NCI-H1930 (cell line): Measurements from ENCODE around the gene AHI1.
"Not testable (repeated sequence)": the region's sequence is repeated elsewhere in the genome, so short reads cannot be mapped to it uniquely, and the experiment has no call there.

Experiments
- DNase-seq, 2 experiments: peaks; one replicate each; lab custom pipeline; 2025; lab: John Stamatoyannopoulos, UW

AHI1 gene

DNA sequence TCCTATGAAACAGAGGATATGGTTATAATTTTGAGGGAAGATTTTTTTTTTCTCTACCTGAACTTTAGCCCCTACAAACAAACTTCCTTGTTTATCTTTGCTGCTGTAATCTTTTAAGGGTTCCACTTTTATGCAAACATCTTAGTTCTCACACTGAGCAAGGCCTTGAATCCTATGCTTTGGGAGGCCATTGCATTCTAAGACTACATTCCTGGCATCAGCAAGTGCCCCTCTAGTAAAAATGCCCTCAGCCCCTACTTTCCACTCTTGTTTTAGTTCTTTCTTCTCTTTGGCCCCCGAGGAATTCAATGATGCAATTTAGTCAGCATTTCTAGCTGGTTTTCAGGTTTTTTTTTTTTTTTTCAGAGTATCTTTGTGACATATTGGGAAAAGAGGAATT lies 8.1 kb upstream of the AHI1 start:
- DNase-seq: no peak

DNA sequence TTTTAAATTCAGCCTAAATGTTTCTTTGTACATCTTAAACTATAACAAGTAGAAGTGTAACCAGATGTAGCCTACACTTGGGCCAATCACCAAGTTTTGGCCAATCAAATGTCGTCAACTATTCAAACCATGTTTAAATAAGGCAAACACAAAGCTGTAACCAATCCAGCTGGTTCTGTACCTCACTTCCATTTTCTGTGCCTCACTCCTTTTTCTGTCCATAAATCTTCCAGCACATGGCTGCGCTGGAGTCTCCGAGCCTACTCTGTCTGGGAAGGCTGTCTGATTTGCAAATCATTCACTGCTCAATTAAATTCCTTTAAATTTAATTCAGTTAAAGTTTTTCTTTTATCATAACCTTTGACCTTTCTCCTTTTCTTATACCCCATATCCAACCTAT lies 7.7 kb upstream of the AHI1 start:
- no peak for DNase-seq

DNA sequence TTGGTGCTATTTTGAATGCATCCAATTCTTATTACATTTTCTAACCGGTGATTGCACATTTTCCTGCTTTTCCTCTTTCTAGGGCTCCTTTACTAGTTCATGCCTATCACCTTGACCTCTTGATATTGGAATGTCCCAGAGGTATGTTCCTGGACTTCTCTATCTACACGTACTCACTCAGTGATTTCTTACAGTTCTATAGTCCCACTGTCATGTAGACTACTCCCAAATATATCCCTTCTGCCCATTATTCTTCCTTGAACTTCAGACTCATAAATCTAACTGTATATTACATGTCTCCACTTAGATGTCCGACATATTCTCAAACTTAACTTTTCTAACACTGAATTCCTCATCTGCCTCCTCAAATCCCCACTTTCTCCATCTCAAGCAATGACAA lies 7.2 kb upstream of the AHI1 start:
- no peak for DNase-seq

DNA sequence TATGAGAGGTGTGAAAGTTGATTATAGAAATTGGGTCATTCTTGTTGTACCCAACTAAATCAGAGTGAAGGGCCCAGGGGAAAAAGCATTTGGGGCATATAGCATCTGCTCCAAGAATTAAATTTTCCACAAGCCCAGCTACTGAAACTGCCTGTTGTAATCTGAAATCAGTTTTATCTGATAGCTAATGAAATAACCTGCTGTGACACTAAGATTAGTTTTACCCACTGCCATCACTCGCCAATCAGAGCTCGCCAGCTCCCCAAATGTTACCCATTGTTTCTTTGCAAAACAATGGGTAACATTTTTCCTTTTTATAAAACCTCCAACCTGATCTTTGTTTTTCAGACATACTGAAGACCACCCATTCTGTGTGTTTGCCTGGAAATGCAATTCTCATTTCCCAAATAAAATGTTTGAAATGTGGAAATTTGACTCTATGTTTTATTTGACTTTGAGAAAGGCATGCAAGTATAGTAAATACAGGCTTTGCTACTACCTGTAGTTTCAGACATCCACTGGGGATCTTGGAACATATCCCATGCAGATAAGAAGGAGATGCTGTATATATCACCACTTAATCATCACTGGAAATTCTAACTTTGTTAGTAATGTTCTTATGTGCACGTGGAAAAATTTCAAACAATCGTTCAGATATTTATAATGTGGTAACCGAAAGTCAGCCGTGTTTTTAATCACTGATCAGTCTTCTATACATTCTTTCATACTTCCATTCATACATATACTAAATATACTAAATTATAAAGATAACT lies 6.3 kb upstream of the AHI1 start:
- no peak for DNase-seq

DNA sequence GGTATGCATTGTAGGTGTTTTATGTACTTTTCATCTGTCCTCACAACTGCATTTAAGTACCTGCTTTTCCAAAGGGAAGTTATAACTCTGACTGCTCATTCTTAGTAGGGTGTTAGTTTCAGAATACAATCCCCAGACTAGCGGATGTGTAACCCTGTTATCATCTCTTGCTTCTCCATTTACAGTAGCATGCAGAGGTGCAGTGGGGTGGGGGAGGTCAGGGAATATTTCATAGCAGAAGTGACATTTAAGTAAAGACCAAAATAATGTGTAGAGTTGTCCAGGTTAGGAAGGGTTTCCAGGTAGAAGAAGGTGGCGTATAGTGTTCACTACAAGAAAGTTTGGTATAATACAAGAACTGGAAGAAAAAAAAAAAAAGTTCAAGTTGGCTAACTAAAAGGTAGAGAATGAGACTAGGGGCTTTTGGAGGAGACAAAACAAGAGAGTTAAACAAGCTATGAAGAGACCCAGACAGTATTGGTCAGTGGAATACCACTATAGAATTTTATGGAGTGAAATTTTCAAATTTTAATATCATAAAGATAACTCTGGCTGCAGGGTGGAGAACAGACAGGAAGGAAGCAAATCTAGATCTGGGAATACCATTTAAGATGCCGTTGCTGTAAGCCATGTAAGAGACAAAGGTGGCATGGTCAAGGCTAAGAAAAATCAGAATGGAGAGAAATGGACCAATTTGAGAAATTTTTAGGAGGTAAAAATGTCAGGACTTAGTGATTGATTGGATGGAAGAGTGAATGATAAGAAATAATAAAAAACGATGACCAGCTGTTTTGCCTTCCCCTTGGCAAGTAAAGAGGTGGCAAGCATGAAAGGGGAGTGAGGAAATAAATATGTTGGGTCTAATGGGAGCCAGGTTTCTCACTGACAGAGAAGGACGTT lies 2.2 kb upstream of the AHI1 start:
- DNase-seq: no peak

DNA sequence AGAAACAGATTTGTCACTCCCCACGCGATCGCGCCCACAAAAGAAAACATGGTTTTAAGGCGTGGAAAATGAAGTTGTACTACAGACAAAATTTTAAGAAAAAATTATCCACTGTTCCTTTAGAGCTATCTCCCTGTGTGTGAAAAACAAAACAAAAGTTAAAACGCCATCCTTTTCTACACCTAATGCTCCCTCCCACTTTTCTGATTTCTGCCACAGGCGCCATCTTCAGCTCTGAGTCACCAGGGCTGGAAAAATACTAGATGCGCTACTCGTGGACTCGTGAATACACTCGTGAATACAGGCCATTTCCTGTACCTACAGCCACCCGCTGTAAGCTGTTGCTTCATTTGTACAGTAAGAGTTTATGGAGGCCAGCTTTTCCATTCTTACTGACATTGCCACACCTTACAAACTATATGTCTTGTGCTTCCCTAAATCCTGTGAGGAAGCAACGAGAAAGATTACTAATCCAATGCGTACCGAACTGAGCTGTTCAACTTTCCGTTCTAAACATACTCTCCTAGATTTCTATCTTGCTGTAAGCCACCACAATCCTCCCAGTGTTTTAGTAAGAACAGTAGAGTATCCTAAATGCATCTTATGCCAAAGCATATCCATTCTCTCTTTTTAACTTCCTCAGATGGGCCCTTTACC lies 773 bp upstream of the AHI1 start:
- peak; percentile 29 to 47 for DNase-seq

DNA sequence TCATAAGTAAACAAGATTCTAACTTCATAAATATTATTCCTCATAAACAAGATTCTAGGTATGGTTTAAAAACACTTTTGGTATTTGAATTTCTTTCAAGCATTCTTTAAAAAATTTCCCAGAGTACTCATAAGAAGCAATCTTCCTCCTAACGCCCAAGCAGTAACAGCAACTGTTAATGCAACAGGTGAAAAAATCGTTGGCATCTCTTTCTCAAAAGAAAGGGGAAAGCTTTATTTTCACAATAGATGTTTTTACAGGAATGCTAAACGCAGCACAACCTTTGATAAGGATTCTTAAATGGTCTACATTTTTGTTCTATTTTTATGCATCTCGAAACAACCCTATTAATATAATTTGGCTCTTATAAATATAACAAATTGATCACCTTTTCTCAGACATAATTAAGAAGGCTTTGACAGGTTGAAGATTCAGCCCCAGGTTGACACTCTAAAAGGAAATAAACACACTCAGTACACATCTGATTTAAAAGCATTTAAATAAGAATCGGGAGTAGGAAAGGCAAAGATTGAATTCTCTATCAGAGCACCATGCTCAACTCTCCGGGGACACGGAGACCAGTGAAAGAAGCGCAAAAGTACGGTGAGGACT lies 634 bp downstream of the AHI1 start:
- DNase-seq: no peak

DNA sequence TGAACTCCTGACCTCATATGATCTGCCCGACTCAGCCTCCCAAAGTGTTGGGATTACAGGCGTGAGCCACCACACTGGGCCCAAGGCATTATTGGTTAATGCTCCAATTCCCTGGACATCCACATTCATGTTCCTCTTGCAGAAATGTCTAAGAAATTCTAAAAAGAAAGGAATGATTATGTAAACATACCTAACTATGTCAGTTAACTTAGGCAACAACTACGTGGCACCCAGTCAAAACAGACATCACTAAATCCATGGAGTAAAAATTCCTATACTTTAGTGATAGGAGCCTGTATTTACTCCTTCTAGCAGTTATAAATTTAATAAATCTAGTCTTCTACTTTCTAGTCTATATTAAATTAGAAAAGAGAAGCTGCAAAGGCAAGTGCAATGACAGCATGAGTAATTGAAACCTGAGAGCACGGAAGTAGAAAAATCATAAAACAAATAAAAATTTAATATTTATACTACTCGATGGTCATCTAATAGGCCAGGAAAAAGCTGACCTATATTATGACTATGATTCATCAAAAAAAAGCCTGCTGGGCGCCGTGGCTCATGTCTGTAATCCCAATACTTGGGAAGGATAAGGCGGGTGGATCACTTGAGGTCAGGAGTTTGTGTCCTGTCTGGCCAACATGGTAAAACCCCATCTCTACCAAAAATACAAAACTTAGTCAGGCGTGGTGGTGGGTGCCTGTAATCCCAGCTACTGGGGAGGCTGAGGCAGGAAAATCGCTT lies 4.2 kb downstream of the AHI1 start:
- DNase-seq: no peak

DNA sequence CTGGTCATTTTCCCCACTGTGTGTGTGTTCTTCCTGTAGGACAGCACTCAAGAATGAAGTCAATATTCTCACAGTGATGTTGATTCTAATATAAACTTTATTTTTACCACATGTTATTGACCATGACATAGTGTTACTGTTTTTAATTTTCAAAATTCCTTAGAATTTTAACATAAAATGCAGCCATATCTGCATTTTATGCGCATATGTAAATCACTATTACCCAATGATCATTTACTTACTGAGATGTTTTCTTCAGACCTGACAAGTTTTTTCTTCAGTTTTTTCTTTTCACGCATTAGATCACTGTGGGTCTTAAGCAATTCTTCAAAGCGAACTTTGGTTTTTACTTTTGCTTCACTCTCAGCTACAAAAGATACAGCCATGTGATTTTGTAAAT lies 7.2 kb downstream of the AHI1 start:
- DNase-seq: no peak

DNA sequence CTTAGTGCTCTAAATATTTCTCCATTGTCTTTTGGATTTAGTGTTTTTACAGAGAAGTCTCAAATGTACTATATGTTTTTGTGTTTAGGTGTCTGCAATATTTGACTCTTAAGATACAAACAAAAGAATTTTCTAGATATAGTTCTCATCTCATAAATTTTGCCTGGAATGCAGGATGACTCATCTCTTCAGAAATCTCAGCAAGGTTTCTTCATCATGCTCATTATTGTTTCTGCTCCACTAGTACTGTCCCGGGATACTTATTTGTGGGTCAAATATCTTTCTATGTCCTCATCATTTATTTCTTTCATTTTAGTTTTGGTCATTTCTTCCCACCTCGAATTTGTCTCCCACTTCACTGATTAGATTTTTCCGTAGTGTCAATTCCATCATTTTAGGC lies 9.5 kb downstream of the AHI1 start:
- DNase-seq: no peak

DNA sequence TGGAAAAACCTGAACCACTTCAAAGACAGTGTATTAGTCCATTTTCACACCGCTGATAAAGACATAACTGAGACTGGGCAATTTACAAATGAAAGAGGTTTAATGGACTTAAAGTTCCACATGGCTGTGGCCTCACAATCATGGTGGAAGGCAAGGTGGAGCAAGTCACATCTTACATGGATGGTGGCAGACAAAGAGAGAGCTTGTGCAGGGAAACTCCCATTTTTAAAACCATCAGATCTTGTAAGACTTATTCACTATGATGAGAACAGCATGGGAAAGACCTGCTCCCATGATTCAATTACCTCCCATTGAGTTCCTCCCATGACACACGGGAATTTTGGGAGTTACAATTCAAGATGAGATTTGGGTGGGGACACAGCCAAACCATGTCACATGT lies 13.6 kb downstream of the AHI1 start:
- not testable (repeated sequence) for DNase-seq

DNA sequence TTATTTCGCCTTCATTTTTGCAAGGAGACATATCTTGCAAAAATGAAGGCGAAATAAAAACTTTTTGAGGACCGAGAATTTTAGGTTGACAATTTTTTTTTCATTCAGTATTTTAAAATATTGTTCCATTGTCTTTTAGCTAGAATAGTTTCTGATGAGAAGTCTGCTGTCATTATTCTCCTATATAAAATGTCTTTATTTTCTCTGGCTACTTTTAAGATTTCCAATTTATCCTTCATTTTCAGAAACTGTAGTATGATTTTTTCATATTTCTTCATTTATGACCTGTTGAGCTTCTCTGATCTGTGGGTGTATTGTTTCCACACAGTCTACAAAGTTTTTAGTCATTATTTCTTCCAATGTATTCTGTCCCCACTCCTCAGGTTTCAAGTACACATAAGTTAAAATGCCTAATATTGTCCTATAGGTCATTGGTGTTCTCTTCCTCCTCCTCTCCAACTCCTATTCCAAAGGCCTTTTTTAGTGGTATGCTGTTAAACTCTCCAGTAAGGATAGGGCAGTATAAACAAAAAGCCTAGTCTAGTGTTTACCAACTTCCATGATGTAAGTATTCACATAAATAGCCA lies 15.7 kb downstream of the AHI1 start:
- no peak for DNase-seq

DNA sequence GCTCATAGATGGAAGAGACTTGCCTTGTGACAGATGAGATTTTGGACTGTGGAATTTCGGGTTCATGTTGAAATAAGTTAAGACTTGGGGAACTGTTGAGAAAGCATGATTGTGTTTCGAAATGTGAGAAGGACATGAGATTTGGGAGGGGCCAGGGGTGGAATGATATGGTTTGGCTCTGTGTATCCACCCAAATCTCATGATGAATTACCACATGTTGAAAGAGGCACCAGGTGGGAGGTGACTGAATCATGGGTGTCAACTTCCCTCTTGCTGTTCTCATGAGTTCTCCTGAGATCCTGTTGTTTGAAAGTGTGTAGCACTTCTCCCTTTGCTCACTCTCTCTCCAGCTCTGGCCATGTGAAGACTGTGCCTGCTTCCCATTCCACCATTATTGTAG lies 17.9 kb downstream of the AHI1 start:
- DNase-seq: no peak

DNA sequence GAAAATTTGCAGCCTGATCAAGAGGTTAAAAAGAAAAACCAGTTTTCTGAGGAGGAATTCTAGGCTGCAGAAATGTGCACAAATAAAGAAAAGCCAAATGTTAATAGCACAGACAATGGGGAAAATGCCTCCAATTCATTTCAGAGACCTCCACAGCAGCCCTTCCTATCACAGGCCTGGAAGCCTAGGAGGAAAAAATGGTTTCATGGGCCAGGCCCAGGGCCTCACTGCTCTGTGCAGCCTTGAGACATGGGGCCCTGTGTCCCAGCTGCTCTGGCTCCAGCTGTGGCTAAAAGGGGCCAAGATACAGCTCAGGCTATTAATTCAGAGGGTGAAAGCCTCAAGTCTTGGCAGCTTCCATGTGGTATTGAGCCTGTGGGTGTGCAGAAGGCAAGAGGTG lies 18.9 kb downstream of the AHI1 start:
- DNase-seq: no peak

DNA sequence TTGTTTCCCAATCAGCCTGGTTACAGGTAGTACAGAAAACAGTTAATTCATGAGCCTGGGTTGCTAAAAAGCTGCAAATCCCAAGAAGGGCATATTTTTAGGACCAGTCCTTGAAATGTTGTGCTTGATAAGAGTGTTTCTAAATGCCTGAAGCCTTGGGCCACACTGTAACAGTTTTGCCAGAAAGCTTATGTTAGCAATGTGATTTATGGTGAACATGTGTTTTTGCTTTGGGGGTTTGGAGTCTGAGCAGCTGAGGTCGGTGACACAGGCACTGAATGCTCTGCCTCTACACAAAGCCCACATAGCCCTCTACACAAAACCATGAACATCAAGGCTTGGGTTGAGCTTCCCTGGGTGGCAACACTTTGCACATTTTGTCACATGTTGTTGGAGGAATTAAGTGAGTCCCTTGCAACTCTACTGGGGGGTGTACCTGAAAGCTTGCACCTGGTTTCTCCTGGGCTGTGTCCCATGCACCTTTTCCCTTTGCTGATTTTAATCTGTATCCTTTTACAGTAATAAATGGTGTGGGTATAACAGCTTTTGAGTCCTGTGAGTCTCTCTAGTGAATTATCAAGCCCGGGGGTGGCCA lies 22.2 kb downstream of the AHI1 start:
- DNase-seq: peak in 1 of 2 experiments; percentile 58

DNA sequence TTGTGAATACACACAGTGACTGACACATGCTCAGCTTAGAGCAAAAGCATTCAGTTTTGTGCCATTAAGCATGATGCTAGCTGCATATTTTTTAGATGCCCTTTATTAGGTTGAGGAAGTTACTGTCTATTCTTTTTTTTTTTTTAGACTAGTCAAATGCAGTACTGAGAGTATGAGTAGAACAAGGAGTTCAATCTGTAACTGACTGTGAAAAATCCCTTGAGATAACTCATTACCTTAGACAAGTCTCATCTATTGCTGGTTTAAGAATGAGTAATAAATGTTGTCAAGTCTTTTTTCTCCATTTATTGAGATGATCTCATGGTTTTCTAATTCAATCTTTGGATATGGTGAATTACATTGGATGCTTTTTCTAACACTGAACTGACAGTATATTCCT lies 23.2 kb downstream of the AHI1 start:
- DNase-seq: peak in 1 of 2 experiments; percentile 38

DNA sequence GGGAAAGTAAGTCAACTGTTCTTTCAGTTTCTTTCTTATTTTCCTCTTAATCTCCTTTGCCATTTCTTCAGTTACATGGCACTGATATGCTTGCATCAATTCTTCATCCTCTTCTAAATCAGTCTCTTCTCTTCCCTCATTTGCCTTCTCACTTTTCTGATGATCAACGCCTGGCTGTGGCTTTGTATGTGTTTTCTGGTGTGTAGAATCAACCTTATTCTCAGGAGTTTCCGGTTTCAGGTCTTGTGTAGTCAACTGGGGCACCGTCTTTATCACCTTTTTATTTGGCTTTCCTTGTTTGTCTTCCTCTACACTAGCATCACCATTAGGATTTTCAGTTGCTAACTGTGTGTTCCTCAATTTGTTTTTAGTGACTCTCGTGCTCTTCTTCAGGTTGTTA lies 31.6 kb downstream of the AHI1 start:
- DNase-seq: no peak

DNA sequence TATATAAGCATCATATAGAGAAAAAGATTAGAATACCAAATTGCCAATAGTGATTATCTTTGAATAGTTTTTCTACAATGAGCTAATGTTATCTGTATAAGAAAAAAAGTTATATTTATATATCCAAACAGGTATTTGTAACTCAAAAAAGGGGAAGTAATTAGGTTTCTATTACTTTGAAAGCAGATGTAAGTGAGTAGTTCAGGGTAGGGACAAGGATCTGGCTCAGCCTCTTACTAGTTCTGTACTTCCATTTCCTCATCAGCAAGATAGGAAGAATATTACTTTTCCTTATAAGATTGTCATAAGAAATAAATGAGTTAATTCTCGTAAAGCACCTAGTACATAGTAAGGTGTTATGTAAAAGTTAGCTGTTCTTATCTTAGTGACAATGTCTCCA lies 32.2 kb downstream of the AHI1 start:
- no peak for DNase-seq

DNA sequence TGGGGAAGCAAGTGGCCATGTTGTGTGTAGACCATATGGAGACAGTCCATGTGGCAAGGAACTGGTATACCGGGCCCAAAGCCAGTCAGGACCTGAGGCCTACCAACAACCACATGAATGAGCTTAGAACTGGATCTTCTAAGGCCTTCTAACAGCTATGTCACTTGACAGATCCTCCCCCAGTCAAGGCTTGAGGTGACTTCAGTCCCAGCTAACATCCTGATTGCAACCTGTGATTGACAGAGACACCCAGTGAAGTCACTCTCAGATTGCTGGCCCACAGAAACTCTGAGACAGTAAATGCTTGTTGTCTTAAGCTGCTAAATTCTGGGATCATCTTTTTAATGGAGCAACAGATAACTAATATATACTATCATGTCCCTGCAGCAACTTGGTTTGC lies 32.9 kb downstream of the AHI1 start:
- DNase-seq: no peak

DNA sequence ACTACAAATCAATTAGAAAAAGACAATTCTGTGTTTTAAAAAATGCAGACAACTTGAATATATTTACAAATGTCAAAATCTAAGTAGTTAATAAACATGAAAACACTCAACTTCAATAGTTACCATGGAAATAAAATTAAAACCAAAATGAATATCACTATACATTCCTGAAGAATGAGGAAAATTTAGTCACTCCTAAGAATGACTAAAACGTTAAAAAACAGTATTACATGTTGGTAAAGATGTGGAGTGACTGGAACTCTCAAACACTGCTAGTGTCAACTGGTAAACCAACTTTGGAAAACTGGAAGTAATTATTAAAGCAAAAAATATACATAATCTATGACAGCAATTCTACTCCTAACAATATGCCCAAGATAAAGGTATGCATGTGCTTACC lies 36.3 kb downstream of the AHI1 start:
- no peak for DNase-seq

DNA sequence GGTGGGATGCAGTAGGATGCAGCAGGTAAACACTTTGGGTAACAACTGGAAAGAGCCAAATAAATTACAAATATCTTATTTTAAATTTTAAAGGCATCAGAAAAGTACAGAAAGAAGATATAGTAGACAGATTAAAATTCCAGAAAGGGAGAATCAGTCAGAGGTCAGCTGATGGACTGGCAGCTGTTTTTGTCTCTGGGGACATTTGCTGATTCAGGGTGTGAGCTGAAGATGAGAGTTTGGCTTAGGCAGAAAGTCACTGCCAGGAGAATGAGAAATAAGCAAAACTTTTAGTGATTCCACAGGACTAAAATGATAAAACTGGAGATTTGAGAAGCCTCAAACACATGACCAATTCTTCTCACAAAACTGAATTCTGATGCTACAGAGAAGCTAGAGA lies 39.5 kb downstream of the AHI1 start:
- DNase-seq: no peak
